HG03565 (cell line): ENCODE data around the gene TET1.
A peak's percentile ranks its signal among the peaks of the same experiment; 100 is the strongest.
"Not testable (repeated sequence)": the region's sequence is repeated elsewhere in the genome, so short reads cannot be mapped to it uniquely, and the experiment has no call there.

ENCODE experiments used
- ATAC-seq: cut with Tn5 transposase; IDR thresholded peaks from one replicate; pipeline ENCODE4 v1.9.1; 2021; ENCODE audit warnings: mild to moderate bottlenecking, moderate library complexity; ENCODE audit not compliant: unreplicated experiment

TET1 gene

DNA sequence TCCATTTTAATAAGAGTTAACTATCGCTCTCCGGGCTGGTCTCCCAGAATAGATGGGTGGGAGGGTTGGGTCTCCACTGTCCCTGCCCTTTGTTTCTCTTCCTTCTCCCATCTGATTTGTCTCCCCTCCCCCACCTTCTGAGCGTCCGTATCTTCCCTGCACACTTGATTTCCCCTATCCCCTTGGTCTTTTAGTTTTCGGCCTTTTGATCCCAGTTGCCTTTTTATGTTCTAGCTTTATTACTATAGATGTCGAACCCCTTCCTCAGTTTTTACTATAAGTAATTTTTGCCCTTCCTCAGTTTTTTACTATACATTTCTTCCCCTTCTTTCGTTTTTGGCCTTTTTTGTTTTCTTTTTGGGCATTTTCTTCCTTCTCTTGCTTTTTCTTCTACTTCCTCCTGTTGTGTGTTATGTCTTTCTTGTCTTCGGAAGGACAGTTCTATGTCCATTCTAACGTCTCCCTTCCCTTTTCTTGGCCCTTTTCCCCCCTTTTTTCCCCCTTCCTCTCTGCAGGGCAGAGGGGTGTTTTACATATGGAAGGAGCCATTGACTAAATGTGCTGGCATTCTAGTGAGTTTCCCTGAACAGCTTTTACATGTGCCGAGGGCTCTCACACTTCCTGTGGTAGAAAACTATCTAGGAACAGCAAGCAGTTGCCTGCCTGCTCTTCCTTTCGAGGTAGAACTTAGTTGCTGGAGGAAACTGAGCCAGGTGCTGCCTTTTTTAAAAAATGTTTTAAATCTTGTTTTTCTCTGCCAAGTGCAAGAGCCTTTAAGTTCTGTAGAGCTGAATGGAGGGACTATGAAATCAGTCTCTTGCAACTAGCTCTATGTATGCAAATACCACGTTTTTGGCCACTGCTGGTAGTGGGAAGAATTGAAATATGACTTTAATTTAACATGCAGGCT, 2.8 kb downstream of the TET1 start:
- no peak for ATAC-seq

DNA sequence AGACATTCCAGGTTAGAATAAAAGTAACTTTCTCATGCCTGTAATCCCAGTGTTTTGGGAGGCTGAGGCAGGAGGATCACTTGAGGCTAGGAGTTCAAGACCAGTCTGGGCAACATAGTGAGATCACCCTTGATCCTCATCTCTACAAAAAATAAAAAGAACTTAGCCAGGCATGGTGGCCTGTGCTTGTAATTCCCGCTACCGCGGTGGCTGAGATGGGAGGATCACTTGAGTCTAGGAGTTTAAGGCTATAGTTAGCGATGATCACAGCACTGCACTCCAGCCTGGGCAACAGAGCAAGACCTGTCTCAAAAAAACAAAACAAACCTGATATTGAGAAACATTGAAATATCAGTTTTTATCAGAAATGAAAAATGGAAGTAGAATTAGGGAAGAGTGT, 4.6 kb downstream of the TET1 start:
- ATAC-seq: no peak

DNA sequence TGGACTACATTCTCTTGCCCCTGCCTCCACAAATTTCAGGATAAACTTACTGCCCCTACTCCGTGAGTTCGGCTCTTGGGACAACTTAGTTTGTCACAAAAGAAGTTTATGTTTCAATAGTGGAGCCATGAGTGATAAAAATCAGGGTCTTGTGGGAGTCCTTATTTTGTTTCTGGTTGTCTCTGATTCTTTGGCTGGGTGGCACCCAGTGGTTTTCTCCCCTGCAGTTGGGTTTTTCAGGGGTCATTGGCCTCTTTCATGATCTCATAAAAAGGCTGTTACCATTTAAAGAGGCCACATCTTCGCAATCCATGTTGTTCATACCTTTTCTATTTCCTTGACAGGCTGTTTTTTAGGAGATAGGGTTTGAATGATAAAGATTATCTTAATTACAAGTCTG, 5.5 kb downstream of the TET1 start:
- ATAC-seq: no peak

DNA sequence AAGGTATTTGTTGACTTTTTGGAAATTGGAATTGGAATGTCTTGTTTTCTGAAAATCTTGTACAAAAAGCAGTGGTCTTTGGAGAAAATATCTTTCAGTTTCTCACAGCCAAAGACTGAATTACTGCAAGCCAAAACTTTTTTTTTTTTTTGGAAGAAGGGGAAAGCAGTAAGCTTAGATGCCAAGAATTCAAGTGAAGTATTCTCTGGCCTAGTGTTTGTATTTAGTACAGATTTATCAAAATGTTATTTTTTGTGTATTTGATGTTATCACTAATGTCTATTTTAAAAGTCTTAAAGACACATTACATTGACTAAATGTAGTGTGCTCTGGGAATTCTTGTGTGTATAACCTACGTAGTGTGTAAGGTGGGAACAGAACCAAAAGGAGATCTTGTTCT, 6.2 kb downstream of the TET1 start:
- ATAC-seq: no peak

DNA sequence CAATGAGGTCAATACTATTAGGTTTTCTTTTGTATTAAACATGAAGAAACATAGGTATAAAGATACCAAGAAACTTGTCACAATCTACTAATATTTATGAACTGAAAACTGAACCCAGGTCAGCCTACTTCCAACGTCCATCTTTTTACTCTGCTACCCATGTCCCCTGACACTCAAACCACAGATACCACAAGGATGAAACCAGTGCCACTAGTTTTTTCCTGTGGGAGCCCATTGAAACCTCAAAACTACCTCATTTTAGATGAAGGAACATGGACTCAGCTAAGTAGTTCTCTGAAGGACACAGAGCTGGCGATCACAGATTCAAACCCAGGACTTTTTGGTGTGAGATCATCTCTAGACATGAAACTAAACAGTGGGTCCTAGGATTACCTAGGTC, 6.8 kb downstream of the TET1 start:
- no peak for ATAC-seq

DNA sequence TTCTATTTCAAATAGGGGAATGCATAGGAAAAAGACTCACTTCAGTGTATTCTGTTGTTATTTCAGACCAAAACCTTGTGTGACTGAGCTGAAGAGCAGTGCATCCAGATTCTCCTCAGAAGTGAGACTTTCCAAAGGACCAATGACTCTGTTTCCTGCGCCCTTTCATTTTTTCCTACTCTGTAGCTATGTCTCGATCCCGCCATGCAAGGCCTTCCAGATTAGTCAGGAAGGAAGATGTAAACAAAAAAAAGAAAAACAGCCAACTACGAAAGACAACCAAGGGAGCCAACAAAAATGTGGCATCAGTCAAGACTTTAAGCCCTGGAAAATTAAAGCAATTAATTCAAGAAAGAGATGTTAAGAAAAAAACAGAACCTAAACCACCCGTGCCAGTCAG, 12.0 kb downstream of the TET1 start:
- no peak for ATAC-seq

DNA sequence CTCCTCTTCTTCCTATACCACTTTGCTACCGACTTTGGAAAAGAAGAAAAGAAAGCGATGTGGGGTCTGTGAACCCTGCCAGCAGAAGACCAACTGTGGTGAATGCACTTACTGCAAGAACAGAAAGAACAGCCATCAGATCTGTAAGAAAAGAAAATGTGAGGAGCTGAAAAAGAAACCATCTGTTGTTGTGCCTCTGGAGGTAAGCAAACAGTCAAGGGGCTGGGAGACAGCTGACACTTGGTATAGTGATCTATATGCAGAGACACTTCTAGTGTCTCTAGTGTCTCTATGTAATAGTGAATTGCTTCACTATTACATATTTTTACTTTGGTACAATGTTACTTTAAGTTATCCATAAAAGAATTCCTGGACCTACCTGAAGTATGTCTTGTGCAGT, 13.9 kb downstream of the TET1 start:
- no peak for ATAC-seq

DNA sequence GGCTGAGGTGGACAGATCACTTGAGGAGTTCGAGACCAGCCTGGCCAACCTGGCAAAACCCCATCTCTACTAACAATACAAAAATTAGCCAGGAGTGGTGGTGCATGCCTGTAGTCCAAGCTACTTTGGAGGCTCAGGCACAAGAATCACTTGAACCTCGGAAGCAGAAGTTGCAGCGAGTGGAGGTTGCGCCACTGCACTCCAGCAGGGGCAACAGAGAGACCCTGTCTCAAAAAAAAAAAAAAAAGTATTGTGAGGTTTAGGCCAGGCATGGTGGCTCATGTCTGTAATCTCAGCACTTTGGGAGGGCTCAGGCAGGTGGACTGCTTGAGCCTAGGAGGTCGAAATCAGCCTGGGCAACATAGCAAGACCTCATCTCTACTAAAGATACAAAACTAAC, 16.0 kb downstream of the TET1 start:
- ATAC-seq: no peak

- ATAC-seq: no peak
Observed at GRCh38 chr10:68578974-68579373, 18.8 kb downstream of the TET1 start.

GRCh38 chr10:68584187-68584586, 24.1 kb downstream of the TET1 start:
- not testable (repeated sequence) for ATAC-seq

DNA sequence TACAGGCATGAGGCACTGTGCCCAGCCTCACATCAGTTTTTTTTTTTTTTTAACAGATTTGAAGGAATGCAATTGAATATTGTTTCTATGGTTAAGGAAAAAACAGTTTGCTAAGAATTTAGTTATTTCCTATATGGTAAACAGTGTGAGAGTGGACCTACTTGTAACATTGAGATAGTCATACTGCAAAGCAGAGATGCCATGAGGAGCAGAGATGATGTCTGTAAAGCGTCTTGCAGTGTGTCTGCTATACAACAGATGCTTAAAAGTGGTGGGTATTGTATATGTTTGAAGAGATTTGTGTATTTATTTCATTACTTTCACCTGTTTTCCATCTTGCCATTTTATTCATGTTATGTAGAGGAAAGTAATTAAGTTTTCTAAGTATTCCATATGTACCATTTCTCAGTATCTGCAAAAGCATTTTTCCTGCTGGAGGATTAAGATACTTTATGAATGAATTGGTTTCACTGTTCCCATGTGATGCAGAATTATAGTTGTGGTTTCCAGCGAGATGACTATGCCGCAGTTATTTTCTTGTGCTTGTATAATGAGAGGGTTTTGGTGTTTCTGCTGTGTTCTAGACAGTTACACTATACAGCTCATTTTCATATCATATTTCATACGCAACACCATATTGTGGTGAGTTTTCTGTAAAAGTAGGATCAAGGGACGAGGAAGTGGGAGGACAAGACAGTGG, 26.6 kb downstream of the TET1 start:
- no peak for ATAC-seq

DNA sequence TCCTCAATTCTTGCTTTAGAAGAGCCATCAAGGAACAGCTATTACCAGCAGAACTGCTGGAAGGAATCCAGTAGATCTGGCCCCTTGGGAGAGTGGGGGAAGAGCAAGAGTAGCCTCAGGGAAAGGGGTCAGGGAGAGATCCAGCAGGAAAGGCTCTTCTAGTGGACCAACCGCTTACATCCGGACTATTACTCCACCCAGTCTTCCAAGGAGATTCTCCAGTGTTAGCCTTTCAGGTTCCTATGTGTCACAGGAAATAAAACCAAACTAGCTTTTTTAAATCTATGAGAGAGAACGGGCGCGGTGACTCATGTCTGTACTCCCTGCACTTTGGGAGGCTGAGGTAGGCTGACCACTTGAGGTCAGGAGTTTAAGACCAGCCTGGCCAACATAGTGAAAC, 34.3 kb downstream of the TET1 start:
- no peak for ATAC-seq

GRCh38 chr10:68595513-68595912, 35.4 kb downstream of the TET1 start:
- no peak for ATAC-seq

DNA sequence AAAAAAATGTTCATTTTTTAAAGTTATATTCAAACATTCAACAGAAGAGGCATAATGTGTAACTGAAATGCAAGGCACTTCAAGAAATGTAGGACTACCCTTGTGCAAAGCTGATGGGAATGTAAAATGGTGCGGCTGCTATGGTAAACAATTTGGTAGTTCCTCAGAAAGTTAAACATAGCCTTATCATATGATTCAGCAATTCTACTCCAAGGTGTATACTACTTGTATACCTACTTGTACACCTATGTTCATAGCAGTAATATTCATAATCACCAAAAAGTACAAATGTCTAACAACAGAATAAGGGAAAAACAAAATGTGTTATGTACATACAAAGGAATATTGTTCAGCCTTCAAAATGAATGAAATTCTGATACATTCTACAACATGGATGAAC, 37.3 kb downstream of the TET1 start:
- no peak for ATAC-seq

- no peak for ATAC-seq
Observed at GRCh38 chr10:68598978-68599770, 39.0 kb downstream of the TET1 start.

- no peak for ATAC-seq
Observed at GRCh38 chr10:68599771-68600040, 39.6 kb downstream of the TET1 start.

GRCh38 chr10:68600041-68600778, 40.1 kb downstream of the TET1 start:
- peak; percentile 70 for ATAC-seq

- ATAC-seq: no peak
Observed at GRCh38 chr10:68601501-68602265, 41.5 kb downstream of the TET1 start.

- no peak for ATAC-seq
Observed at GRCh38 chr10:68602434-68602833, 42.3 kb downstream of the TET1 start.

DNA sequence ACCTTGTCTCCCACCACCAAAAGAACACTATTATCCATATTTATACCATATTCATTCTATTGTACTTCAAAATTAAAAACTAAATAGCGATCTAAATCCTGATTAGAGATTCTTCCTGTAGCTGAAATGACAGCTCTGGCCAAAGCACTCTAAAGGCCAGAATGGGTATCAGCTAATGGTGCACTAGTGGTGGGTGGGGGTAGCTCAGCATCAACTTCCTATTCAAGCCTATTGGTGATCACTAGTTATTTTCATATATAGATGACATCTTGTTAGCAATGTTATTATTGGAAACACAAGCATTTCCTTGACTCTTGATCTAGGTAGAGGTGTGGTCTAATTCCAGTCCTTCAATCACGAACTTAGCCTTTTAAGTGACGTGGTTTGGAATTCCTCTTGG, 43.6 kb downstream of the TET1 start:
- ATAC-seq: no peak
